Sigmoid colon (tissue), 4 donors: ENCODE results near the gene UBN1.

ENCODE experiments used
- CTCF ChIP-seq, 4 experiments: fragments of 450-650 bp in 3 of 4; fragments of 200-600 bp in 1 of 4; IDR thresholded peaks; one replicate each; pipeline ENCODE4 v1.5.1; 2016 to 2019; ENCODE audit warnings: antibody characterized with exemption in 4 of 4, mild to moderate bottlenecking in 3 of 4, moderate library complexity in 2 of 4
- EP300 ChIP-seq, 4 donors: sonication (generic); formaldehyde crosslinking; IDR thresholded peaks; one replicate each; pipeline ENCODE4 v1.6.1; 2017; ENCODE audit warnings: antibody characterized with exemption in 4 of 4
- POLR2A ChIP-seq, 2 donors: fragments of 450-650 bp; IDR thresholded peaks; one replicate each; pipeline ENCODE4 v1.6.1; 2016; ENCODE audit warnings: antibody characterized with exemption in 2 of 2, mild to moderate bottlenecking in 2 of 2, moderate library complexity in 2 of 2

- TF ChIP-seq EP300 (IDR thresholded peaks at IDR 0.05) (no peak), POLR2A (IDR thresholded peaks at IDR 0.05) (no peak), CTCF (IDR thresholded peaks at IDR 0.05) (no peak)
Observed at GRCh38 chr16:4914528-4915225, 67.4 kb downstream of the UBN1 start.
